GM12865 (cell line): ENCODE measurements around the gene RABIF.
"Not testable (repeated sequence)": the region's sequence is repeated elsewhere in the genome, so short reads cannot be mapped to it uniquely, and the experiment has no call there.

Experiments
- DNase-seq: peaks from one replicate; pipeline ENCODE4 v3.0.0; 2010; ENCODE audit warnings: low read depth
- H3K4me3 ChIP-seq: 2 replicates; pipeline ENCODE4 v1.5.1; 2011; ENCODE audit warnings: mild to moderate bottlenecking, low read depth, low read length, control low read depth
- TF ChIP-seq, protein P1 (sequence below): IDR thresholded peaks from 2 replicates; pipeline ENCODE4 v1.5.1; 2011; ENCODE audit warnings: low read length, control low read depth, low read depth, inconsistent platforms; ENCODE audit not compliant: insufficient read depth; ENCODE audit errors: missing control alignments

RABIF gene

GRCh38 chr1:202836623-202837403 lies 52.1 kb downstream of the RABIF start:
- TF ChIP-seq, protein P1, sequence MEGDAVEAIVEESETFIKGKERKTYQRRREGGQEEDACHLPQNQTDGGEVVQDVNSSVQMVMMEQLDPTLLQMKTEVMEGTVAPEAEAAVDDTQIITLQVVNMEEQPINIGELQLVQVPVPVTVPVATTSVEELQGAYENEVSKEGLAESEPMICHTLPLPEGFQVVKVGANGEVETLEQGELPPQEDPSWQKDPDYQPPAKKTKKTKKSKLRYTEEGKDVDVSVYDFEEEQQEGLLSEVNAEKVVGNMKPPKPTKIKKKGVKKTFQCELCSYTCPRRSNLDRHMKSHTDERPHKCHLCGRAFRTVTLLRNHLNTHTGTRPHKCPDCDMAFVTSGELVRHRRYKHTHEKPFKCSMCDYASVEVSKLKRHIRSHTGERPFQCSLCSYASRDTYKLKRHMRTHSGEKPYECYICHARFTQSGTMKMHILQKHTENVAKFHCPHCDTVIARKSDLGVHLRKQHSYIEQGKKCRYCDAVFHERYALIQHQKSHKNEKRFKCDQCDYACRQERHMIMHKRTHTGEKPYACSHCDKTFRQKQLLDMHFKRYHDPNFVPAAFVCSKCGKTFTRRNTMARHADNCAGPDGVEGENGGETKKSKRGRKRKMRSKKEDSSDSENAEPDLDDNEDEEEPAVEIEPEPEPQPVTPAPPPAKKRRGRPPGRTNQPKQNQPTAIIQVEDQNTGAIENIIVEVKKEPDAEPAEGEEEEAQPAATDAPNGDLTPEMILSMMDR: no peak
- DNase-seq: no peak
- H3K4me3 ChIP-seq: no peak overlapping the region

DNA sequence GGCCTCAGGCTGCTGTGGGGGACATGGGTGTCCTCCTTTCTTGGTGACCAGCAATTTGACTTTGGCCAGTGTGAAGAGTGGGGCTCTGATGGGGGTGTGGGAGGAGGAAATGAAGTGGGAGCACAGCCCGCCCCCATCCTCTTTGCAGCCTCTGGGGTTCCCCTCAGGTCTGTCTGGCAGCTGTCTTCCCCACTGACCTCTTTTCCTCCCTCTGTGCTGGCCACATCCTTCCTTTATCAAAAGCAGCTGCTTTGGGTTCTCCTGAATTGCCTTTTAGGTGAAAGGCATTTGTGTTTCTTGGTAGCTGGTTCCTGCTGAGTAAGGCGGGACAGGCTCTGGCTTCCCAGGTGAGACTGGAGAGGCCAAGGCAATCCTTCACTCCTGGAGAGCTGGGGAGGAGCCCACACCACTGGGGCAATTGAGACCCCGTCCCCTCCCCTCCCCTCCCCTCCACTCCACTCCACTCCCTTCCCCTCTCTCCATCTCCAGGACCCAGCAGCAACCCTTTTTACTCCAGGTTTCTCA lies 53.3 kb downstream of the RABIF start:
- peak; percentile 32 for DNase-seq
- H3K4me3 ChIP-seq: no peak overlapping the region
- TF ChIP-seq, protein P1: no peak

DNA sequence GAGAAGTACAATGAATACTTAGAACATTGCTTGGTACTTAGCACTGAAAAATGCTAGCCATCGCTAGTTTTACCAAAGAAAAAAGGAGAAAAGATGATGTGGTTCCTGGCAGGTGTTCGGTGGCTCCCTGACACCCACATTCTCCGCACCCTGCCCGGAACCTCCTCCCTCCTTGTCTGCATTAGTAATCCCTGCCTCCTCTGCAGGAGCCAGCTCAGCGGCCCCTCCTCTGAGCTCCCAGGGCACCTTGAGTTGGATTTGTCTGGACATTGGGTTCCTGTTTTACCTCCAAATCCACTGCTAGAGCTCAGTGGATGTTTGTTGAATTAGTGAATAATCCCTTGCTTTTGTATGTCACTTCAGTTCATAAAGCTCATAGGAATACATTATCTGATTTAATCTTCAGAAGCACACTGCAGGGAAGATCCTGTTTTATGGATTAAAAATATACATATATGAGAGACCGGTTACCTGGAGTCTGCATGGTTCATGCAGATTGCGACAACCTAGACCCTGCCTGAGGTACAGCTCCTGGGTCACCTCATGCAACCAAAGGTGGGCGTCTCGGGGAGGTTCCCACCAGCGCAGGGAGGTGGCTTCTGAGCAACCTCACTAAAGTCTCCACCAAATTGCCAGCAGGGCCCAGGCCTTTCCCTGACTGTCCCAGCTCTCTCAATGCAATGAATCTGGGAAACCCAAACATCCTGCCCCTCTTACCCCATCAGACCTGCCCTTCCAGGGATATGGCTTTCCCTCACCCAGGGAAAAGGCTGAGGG lies 54.0 kb downstream of the RABIF start:
- DNase-seq: no peak
- H3K4me3 ChIP-seq: no peak overlapping the region
- TF ChIP-seq, protein P1: no peak

GRCh38 chr1:202831906-202832305 lies 57.0 kb downstream of the RABIF start:
- TF ChIP-seq, protein P1: no peak
- no peak overlapping the region for H3K4me3 ChIP-seq
- DNase-seq: no peak

DNA sequence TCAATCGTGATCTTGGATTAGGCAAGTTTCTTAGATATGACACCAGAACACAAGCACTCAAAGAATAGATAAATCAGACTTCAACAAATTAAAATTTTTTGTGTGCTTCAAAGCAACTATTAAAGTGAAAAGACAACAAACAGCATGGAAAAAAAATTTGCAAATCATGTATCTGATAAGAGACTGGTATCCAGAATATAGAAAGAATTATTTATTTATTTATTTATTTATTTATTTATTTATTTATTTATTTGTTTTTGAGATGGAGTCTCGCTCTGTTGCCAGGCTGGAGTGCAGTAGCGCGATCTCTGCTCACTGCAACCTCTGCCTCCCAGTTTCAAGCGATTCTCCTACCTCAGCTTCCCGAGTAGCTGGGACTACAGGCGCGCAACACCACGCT lies 59.7 kb downstream of the RABIF start:
- not testable (repeated sequence) for H3K4me3 ChIP-seq, DNase-seq
